ENCODE results near the gene ADAMTS10. TPM values are rescaled to one million over a fixed set of nuclear protein-coding genes. Genes with fewer than 3 reads are reported as not detected.

ADAMTS10 gene
- total and polyA plus RNA-seq, 2 of the 13 experiments (the other 11 are each of a cell fraction or from before 2014, with no cell fraction given) = 0.49 to 1.7 TPM

GRCh38 chr19:8631425-8631819 lies 20.9 kb upstream of the ADAMTS10 start (continued):
- TF ChIP-seq, protein P1, sequence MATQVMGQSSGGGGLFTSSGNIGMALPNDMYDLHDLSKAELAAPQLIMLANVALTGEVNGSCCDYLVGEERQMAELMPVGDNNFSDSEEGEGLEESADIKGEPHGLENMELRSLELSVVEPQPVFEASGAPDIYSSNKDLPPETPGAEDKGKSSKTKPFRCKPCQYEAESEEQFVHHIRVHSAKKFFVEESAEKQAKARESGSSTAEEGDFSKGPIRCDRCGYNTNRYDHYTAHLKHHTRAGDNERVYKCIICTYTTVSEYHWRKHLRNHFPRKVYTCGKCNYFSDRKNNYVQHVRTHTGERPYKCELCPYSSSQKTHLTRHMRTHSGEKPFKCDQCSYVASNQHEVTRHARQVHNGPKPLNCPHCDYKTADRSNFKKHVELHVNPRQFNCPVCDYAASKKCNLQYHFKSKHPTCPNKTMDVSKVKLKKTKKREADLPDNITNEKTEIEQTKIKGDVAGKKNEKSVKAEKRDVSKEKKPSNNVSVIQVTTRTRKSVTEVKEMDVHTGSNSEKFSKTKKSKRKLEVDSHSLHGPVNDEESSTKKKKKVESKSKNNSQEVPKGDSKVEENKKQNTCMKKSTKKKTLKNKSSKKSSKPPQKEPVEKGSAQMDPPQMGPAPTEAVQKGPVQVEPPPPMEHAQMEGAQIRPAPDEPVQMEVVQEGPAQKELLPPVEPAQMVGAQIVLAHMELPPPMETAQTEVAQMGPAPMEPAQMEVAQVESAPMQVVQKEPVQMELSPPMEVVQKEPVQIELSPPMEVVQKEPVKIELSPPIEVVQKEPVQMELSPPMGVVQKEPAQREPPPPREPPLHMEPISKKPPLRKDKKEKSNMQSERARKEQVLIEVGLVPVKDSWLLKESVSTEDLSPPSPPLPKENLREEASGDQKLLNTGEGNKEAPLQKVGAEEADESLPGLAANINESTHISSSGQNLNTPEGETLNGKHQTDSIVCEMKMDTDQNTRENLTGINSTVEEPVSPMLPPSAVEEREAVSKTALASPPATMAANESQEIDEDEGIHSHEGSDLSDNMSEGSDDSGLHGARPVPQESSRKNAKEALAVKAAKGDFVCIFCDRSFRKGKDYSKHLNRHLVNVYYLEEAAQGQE (IDR thresholded peaks at IDR 0.05; ENCODE audit: borderline replicate concordance in 1 of 2, low read depth in 1 of 2, low read length in 2 of 2) = no peak
- peak; percentile 96 for TF ChIP-seq FOXA3 (CRISPR knock-in tag; IDR thresholded peaks at IDR 0.05)
- TF ChIP-seq, protein P2, sequence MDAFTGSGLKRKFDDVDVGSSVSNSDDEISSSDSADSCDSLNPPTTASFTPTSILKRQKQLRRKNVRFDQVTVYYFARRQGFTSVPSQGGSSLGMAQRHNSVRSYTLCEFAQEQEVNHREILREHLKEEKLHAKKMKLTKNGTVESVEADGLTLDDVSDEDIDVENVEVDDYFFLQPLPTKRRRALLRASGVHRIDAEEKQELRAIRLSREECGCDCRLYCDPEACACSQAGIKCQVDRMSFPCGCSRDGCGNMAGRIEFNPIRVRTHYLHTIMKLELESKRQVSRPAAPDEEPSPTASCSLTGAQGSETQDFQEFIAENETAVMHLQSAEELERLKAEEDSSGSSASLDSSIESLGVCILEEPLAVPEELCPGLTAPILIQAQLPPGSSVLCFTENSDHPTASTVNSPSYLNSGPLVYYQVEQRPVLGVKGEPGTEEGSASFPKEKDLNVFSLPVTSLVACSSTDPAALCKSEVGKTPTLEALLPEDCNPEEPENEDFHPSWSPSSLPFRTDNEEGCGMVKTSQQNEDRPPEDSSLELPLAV (CRISPR knock-in tag; conservative IDR thresholded peaks at IDR 0.05; ENCODE audit: low read depth) = no peak
- TF ChIP-seq, protein P3, sequence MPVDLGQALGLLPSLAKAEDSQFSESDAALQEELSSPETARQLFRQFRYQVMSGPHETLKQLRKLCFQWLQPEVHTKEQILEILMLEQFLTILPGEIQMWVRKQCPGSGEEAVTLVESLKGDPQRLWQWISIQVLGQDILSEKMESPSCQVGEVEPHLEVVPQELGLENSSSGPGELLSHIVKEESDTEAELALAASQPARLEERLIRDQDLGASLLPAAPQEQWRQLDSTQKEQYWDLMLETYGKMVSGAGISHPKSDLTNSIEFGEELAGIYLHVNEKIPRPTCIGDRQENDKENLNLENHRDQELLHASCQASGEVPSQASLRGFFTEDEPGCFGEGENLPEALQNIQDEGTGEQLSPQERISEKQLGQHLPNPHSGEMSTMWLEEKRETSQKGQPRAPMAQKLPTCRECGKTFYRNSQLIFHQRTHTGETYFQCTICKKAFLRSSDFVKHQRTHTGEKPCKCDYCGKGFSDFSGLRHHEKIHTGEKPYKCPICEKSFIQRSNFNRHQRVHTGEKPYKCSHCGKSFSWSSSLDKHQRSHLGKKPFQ (CRISPR knock-in tag; IDR thresholded peaks at IDR 0.05; ENCODE audit: insufficient replicate concordance) = no peak
- TF ChIP-seq, protein P4, sequence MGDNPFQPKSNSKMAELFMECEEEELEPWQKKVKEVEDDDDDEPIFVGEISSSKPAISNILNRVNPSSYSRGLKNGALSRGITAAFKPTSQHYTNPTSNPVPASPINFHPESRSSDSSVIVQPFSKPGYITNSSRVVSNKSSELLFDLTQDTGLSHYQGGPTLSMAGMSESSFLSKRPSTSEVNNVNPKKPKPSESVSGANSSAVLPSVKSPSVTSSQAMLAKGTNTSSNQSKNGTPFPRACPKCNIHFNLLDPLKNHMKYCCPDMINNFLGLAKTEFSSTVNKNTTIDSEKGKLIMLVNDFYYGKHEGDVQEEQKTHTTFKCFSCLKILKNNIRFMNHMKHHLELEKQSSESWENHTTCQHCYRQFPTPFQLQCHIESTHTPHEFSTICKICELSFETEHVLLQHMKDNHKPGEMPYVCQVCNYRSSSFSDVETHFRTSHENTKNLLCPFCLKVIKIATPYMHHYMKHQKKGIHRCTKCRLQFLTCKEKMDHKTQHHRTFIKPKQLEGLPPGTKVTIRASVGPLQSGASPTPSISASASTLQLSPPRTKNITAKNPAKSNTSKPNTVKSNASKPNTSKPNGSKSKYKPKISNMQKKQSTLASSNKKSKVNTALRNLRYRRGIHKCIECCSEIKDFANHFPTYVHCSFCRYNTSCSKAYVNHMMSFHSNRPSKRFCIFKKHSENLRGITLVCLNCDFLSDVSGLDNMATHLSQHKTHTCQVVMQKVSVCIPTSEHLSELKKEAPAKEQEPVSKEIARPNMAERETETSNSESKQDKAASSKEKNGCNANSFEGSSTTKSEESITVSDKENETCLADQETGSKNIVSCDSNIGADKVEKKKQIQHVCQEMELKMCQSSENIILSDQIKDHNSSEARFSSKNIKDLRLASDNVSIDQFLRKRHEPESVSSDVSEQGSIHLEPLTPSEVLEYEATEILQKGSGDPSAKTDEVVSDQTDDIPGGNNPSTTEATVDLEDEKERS (CRISPR knock-in tag; IDR thresholded peaks at IDR 0.05) = no peak
- TF ChIP-seq ETV5 (CRISPR knock-in tag; IDR thresholded peaks at IDR 0.05; ENCODE audit: borderline replicate concordance) = peak; percentile 50; the same call in 1 of the 2 replicates
- no peak for TF ChIP-seq TCF12 (IDR thresholded peaks at IDR 0.05)
- TF ChIP-seq TCF12 (CRISPR knock-in tag; IDR thresholded peaks at IDR 0.05) = 0 out of 2 replicates have a peak, but pooled peaks have one; percentile 54
- no peak for TF ChIP-seq CEBPB (IDR thresholded peaks at IDR 0.05; ENCODE audit: borderline replicate concordance, low read depth, low read length)
- TF ChIP-seq ELF3 (CRISPR knock-in tag; IDR thresholded peaks at IDR 0.05) = peak; percentile 60; the same call in 1 of the 2 replicates
- TF ChIP-seq TCF7L2 (IDR thresholded peaks at IDR 0.05; ENCODE audit: low read depth, low read length) = no peak
- TF ChIP-seq IRX3 (CRISPR knock-in tag; IDR thresholded peaks at IDR 0.05; ENCODE audit: borderline replicate concordance, low read depth) = no peak
- no peak for TF ChIP-seq HOXD1 (CRISPR knock-in tag; IDR thresholded peaks at IDR 0.05)
- TF ChIP-seq EP300 (IDR thresholded peaks at IDR 0.05; ENCODE audit: low read depth in 2 of 2, low read length in 2 of 2) = peak in 1 of 2 experiments; percentile 79; a peak in 2 of 4 replicates
- TF ChIP-seq EP300 (CRISPR knock-in tag; IDR thresholded peaks at IDR 0.05; ENCODE audit: borderline replicate concordance) = peak; percentile 66
- no peak for TF ChIP-seq U2AF2 (IDR thresholded peaks at IDR 0.05; ENCODE audit: low read depth, low read length)
- no peak for TF ChIP-seq GRHL1 (CRISPR knock-in tag; conservative IDR thresholded peaks at IDR 0.05)

Measured in HepG2 (cell line).